ENCODE measurements around the gene RAP2B.
"Not testable (repeated sequence)": the region's sequence is repeated elsewhere in the genome, so short reads cannot be mapped to it uniquely, and the experiment has no call there.

RAP2B gene

GRCh38 chr3:153192327-153192726, 30.3 kb downstream of the RAP2B start:
- DNase-seq (ENCODE audit: low read depth in 2 of 2, low spot score in 1 of 2): no peak

- DNase-seq (ENCODE audit: low read depth in 2 of 2, low spot score in 1 of 2): not testable (repeated sequence)
These were observed 31.9 kb downstream of the RAP2B start for GRCh38 chr3:153193786-153194476.

DNA sequence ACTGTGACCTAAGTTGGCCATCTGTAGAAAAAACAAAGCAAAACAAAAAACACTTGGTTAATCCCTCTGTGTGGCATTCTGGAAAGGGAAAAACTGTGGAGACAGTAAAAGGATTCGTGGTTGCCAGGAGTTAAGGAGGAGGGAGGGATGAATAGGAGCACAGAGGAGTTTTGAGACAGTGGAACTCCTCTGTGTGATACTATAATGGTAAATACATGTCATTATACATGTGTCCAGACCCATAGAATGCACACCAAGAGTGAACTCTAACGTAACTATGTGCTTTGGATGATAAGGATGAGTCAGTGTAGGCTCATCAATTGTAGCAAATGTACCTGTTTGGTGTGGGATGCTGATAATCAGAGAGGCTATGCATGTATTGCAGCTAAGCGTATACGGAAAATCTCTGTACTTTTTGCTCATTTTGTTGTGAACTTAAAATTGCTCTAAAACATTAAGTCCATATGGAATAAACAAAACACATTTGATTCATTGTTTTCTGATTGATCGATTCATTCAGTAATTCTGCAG, 33.4 kb downstream of the RAP2B start:
- DNase-seq (ENCODE audit: low read depth in 2 of 2, low spot score in 1 of 2): no peak

- DNase-seq (ENCODE audit: low read depth in 2 of 2, low spot score in 1 of 2): no peak
These were observed 47.6 kb downstream of the RAP2B start for GRCh38 chr3:153209596-153209995.

DNA sequence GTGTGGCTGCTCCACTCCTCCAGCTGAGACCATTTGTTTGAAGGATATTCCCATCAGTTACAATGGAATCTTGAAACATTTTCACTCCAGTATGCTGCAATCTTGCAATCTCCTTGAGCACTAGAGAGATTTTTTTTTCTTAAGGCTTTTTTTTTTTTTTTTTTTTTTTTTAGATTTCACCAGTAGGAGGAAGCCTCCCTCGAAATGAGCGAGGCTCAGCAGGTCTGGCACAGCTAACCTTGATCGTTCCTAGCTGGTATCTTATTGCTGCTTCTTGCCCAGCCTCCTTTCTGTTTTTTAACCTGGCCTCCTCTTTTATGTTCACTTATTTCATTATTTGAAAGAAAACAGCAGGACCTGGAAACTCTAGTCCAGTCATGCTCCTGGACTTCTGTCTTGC, 48.1 kb downstream of the RAP2B start:
- DNase-seq (ENCODE audit: low read depth in 2 of 2, low spot score in 1 of 2): no peak

GRCh38 chr3:153210660-153211059, 48.6 kb downstream of the RAP2B start:
- DNase-seq (ENCODE audit: low read depth in 2 of 2, low spot score in 1 of 2): no peak

GRCh38 chr3:153215497-153215896, 53.5 kb downstream of the RAP2B start:
- no peak for DNase-seq (ENCODE audit: low read depth in 2 of 2, low spot score in 1 of 2)

- DNase-seq (ENCODE audit: low read depth in 2 of 2, low spot score in 1 of 2): no peak
These were observed 53.9 kb downstream of the RAP2B start for GRCh38 chr3:153215966-153216365.

GRCh38 chr3:153216928-153217327, 54.9 kb downstream of the RAP2B start:
- no peak for DNase-seq (ENCODE audit: low read depth in 2 of 2, low spot score in 1 of 2)

DNA sequence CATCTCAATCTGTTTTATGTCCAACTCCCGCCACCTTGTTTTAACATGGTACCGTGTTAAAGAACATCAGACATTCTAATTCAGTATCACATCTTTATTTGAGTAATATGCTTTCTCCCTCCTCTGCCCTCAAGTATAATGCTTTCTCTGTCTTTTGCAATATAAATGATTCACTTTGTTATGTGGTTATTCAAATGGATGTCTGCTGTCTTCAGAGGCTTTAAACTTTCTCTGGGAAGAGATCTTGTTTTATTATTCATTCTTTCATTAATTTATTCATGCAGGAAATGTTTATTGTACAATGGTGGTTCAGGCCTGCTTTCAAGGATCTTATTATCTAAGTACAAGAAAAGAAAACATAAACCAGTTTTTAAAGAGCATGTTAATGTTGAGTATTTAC, 57.1 kb downstream of the RAP2B start:
- DNase-seq (ENCODE audit: low read depth in 2 of 2, low spot score in 1 of 2): no peak

Measured in stimulated activated CD8-positive, alpha-beta memory T cell treated with anti-CD3 and anti-CD28 coated beads, Interleukin-4, amount 100 ng/mL, for 4 hours (primary cell).